Peyer's patch (tissue), 4 donors: ENCODE results near the gene ARHGAP22.

Source experiments
- POLR2A ChIP-seq, 2 donors: fragments of 450-650 bp; IDR thresholded peaks; one replicate each; pipeline ENCODE4 v1.5.1; 2017; ENCODE audit warnings: antibody characterized with exemption in 2 of 2, mild to moderate bottlenecking in 2 of 2, moderate library complexity in 2 of 2
- TF ChIP-seq, protein P1 (sequence below), 6 experiments: fragments of 450-650 bp in 4 of 6; fragments of 200-600 bp in 2 of 6; sonication (generic) in 1 of 6; IDR thresholded peaks; one replicate each; pipeline ENCODE4 v1.5.1; 2017 to 2019; ENCODE audit warnings: antibody characterized with exemption in 6 of 6, mild to moderate bottlenecking in 3 of 6, moderate library complexity in 1 of 6

DNA sequence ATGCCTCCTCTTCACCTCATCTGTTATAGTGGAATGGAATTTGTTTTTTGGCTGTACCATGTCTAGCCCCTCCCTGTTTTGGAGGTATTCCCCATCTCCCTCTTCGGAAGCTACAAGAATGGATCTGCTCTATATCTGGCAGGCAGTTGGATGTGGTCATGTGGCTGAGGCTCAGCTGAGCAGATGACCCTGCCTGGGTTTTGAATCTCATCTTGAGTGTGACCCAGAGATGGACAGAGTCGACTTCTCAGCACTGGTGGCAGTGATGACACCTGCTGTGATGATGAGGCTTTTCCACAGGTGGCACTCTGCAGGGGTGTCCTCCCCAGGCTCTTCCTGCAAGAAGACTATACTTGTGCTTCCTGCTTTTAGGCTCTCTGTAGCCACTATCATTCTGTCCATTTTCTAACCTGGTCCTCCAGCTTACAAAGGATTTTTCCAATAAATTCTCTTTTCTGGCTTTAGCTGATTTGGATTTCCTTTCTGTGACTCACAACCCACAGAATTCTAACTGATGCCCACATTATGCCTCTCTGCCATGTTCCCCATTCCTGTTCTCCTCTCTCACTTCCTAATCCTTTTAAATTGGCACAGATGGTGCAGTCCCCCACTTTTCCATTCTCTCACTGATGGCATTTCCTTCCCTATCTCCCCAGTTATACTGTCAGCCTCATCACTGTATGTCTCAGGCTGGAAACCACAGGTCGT, 7.5 kb upstream of the ARHGAP22 start:
- TF ChIP-seq, protein P1, sequence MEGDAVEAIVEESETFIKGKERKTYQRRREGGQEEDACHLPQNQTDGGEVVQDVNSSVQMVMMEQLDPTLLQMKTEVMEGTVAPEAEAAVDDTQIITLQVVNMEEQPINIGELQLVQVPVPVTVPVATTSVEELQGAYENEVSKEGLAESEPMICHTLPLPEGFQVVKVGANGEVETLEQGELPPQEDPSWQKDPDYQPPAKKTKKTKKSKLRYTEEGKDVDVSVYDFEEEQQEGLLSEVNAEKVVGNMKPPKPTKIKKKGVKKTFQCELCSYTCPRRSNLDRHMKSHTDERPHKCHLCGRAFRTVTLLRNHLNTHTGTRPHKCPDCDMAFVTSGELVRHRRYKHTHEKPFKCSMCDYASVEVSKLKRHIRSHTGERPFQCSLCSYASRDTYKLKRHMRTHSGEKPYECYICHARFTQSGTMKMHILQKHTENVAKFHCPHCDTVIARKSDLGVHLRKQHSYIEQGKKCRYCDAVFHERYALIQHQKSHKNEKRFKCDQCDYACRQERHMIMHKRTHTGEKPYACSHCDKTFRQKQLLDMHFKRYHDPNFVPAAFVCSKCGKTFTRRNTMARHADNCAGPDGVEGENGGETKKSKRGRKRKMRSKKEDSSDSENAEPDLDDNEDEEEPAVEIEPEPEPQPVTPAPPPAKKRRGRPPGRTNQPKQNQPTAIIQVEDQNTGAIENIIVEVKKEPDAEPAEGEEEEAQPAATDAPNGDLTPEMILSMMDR (IDR thresholded peaks at IDR 0.05), result no peak
- TF ChIP-seq POLR2A (IDR thresholded peaks at IDR 0.05), result no peak
